HEK293T (cell line): ENCODE measurements around the gene BMAL2.

Experiments
- CTCF ChIA-PET: fragments of 350-600 bp; formaldehyde crosslinking; extraction: SDS; loops from one replicate; lab custom pipeline; 2021; ENCODE audit warnings: antibody characterized with exemption, inconsistent platforms; lab: Yijun Ruan, JAX
- POLR2A ChIA-PET: fragments of 350-600 bp; formaldehyde crosslinking; extraction: SDS; loops from one replicate; lab custom pipeline; 2020; ENCODE audit warnings: antibody characterized with exemption, inconsistent platforms; lab: Yijun Ruan, JAX
- DNase-seq: peaks from one replicate; pipeline ENCODE4 v3.0.0; 2012; ENCODE audit warnings: mixed read lengths; ENCODE audit errors: extremely low spot score
- ARNT ChIP-seq: fragments of 450-650 bp; IDR thresholded peaks from 2 replicates; pipeline ENCODE4 v1.6.1; 2017; ENCODE audit warnings: mild to moderate bottlenecking
- BHLHE40 ChIP-seq: fragments of 450-650 bp; IDR thresholded peaks from 2 replicates; pipeline ENCODE4 v1.6.1; 2016; ENCODE audit warnings: mild to moderate bottlenecking, moderate library complexity, borderline replicate concordance
- CTBP1 ChIP-seq: fragments of 450-650 bp; IDR thresholded peaks from 2 replicates; pipeline ENCODE4 v1.6.1; 2016; ENCODE audit warnings: borderline replicate concordance
- ELF4 ChIP-seq: fragments of 450-650 bp; IDR thresholded peaks from 2 replicates; pipeline ENCODE4 v1.6.1; 2017; ENCODE audit warnings: antibody characterized with exemption
- FOXA1 ChIP-seq: fragments of 450-650 bp; IDR thresholded peaks from 2 replicates; pipeline ENCODE4 v1.6.1; 2016; ENCODE audit warnings: mild to moderate bottlenecking
- FOXK2 ChIP-seq: fragments of 450-650 bp; IDR thresholded peaks from 2 replicates; pipeline ENCODE4 v1.6.1; 2016; ENCODE audit warnings: mild to moderate bottlenecking
- FOXM1 ChIP-seq: fragments of 450-650 bp; IDR thresholded peaks from 2 replicates; pipeline ENCODE4 v1.6.1; 2017; ENCODE audit warnings: mild to moderate bottlenecking, borderline replicate concordance
- HDGF ChIP-seq: fragments of 450-650 bp; IDR thresholded peaks from 2 replicates; pipeline ENCODE4 v1.6.1; 2017; ENCODE audit warnings: antibody characterized with exemption, borderline replicate concordance
- L3MBTL2 ChIP-seq: fragments of 450-650 bp; conservative IDR thresholded peaks from 2 replicates; pipeline ENCODE4 v1.6.1; 2016; ENCODE audit warnings: mild to moderate bottlenecking
- LEF1 ChIP-seq: fragments of 450-650 bp; IDR thresholded peaks from 2 replicates; pipeline ENCODE4 v1.6.1; 2017; ENCODE audit warnings: mild to moderate bottlenecking, borderline replicate concordance
- NFRKB ChIP-seq: fragments of 450-650 bp; IDR thresholded peaks from 2 replicates; pipeline ENCODE4 v1.6.1; 2016; ENCODE audit warnings: mild to moderate bottlenecking, moderate library complexity
- PKNOX1 ChIP-seq: fragments of 450-650 bp; IDR thresholded peaks from 2 replicates; pipeline ENCODE4 v1.6.1; 2016
- SP1 ChIP-seq: fragments of 450-650 bp; IDR thresholded peaks from 2 replicates; pipeline ENCODE4 v1.6.1; 2017
- SUZ12 ChIP-seq: fragments of 450-650 bp; IDR thresholded peaks from 2 replicates; pipeline ENCODE4 v1.6.1; 2016; ENCODE audit warnings: mild to moderate bottlenecking
- TARDBP ChIP-seq: fragments of 450-650 bp; IDR thresholded peaks from 2 replicates; pipeline ENCODE4 v1.6.1; 2016
- ZNF384 ChIP-seq: fragments of 450-650 bp; IDR thresholded peaks from 2 replicates; pipeline ENCODE4 v1.6.1; 2016

The BMAL2 gene

DNA sequence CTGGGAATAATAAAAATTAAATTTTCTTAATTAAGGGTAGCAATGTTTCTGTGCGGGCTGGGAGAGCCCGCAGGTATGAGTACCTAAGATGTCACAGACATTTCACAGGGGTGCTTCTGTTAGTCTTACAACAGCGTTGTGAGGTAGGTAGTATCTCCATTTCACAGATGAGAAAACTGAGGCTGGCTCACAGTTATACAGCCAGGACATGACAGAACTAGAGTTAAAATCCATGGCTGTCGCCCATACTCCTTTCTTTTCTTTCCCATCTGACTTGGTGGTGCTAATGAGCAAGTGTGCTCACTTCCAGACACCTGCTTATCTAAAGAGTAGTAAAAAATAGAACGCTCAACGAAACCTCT lies 2.1 kb downstream of the BMAL2 start:
- no peak for DNase-seq
- CTCF ChIA-PET: no interaction called here
- TF ChIP-seq FOXK2 (no peak), CTBP1 (no peak), HDGF (no peak), BHLHE40 (no peak), ZNF384 (no peak), NFRKB (no peak), SP1 (no peak)
- POLR2A ChIA-PET: interaction anchor here (1.1 kb wide), 1 partner anchor 9 kb away, joined by 3 read pairs; no protein-coding TSS in a partner anchor

DNA sequence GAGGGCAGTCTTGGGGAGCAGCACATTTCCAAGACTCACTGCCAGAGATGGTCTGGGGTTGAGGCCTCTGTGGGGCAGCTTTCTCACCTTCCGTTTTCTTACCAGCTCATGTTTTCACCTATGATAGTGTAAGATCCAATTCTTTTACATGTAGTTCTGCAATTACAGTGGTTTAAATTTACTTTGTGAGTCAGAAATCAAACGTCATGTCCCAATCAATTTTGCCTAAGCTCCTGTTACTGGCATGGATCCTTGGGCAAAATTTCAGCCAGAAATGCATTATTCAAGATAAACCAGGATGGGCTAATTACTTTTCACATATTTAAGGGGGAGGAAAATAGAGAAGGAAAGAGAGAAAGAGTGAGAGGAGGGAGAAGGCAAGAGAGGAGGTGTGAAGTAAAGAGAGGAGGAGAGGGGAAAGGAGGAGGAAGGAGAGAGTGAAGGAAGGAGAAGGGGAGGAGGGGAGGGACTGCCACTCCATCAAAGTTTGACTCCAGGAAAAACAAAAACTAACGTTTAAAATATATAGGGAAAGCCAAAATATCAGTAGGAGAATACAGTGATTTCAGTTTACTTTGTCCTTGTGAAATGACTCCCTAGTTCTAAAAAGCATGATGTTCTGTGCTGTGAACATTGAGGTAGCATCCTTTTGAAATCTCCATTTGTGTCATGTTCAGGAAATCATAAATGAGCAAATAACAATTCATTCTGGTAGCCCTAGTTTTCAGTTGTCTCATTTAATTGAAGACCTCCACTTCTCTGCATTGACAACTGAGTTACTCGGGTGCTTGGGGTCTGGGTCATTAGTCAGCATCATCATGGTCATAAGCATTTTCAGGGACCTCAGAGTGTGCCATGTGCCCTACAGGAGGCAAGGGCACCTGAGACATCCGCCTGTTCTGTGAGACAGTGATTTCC lies 3.0 kb downstream of the BMAL2 start:
- no peak for DNase-seq
- TF ChIP-seq SUZ12: no peak
- no peak for TF ChIP-seq ELF4
- no peak for TF ChIP-seq BHLHE40
- TF ChIP-seq FOXM1: no peak
- TF ChIP-seq TARDBP: no peak
- TF ChIP-seq NFRKB: no peak
- TF ChIP-seq FOXA1: no peak
- TF ChIP-seq CTBP1: no peak
- no peak for TF ChIP-seq PKNOX1
- TF ChIP-seq FOXK2: no peak
- TF ChIP-seq ARNT: no peak
- TF ChIP-seq SP1: no peak
- TF ChIP-seq ZNF384: no peak
- TF ChIP-seq L3MBTL2: no peak
- CTCF ChIA-PET: interaction anchor here (0.6 kb wide), 1 partner anchor 68 kb away, joined by 3 read pairs; no protein-coding TSS in a partner anchor
- POLR2A ChIA-PET: no interaction called here

DNA sequence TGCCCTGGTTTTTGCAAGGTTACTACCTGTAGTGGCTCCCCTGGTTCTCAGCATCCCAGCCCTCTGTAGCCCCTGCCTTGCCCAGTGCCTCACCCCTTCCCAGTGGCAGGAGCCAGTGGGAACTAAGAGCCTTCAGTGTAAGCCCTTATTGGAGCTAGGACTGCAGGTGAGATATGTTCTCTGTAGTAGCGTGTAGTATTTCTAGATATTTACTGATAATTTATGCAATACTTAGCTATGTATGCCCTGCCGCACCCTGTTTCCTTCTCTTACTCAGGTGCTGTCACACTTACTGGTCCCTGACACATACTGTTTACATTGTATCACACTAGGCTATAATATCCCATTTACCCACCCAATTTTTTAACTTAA lies 3.6 kb downstream of the BMAL2 start:
- TF ChIP-seq FOXM1 (no peak), TARDBP (no peak), HDGF (no peak)
- CTCF ChIA-PET: no interaction called here
- POLR2A ChIA-PET: no interaction called here
- no peak for DNase-seq

- DNase-seq: no peak
- POLR2A ChIA-PET: no interaction called here
- CTCF ChIA-PET: no interaction called here
- TF ChIP-seq SP1 (no peak), PKNOX1 (no peak), NFRKB (no peak), LEF1 (no peak), BHLHE40 (no peak), CTBP1 (no peak), FOXK2 (no peak), ELF4 (no peak), TARDBP (no peak), FOXM1 (no peak), SUZ12 (no peak)
These were observed 4.7 kb downstream of the BMAL2 start for GRCh38 chr12:27337376-27337775.

DNA sequence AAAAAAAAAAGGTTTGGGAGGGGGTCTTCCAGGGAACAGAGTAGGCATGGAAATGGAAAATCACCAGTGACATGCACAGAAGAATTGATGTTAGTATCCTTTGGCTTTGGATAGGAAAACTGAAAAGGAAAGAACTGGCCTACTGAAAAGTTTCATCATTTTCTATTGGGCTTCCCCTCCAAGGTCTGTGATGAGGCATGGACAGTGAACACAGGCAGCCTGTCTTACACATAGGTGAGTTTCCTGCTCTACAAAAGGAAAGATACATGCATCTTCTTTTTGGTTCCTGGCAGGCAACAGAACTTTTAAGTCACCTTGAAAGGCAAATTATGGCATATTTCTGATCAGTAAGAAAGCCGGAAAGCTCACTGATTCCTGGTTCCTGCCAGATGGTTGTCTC lies 5.8 kb downstream of the BMAL2 start:
- ChIA-PET POLR2A (no interaction called here), CTCF (no interaction called here)

More for the DNA sequence above, 5.8 kb downstream of the BMAL2 start:
- TF ChIP-seq PKNOX1 (no peak), SP1 (no peak), SUZ12 (no peak), NFRKB (no peak), LEF1 (no peak), BHLHE40 (no peak), ZNF384 (no peak), CTBP1 (no peak), TARDBP (no peak), L3MBTL2 (no peak), HDGF (no peak), FOXA1 (no peak), FOXM1 (no peak), ARNT (no peak), FOXK2 (no peak), ELF4 (no peak)
- no peak for DNase-seq
